HEK293T (cell line): ENCODE results near the gene ZNRD2.
A peak's percentile ranks its signal among the peaks of the same experiment; 100 is the strongest.

Experiments used
- CTCF ChIA-PET: fragments of 350-600 bp; formaldehyde crosslinking; extraction: SDS; loops from one replicate; lab custom pipeline; 2021; ENCODE audit warnings: antibody characterized with exemption, inconsistent platforms; lab: Yijun Ruan, JAX
- POLR2A ChIA-PET: fragments of 350-600 bp; formaldehyde crosslinking; extraction: SDS; loops from one replicate; lab custom pipeline; 2020; ENCODE audit warnings: antibody characterized with exemption, inconsistent platforms; lab: Yijun Ruan, JAX
- DNase-seq: peaks from one replicate; pipeline ENCODE4 v3.0.0; 2012; ENCODE audit warnings: mixed read lengths; ENCODE audit errors: extremely low spot score
- ARNT ChIP-seq: fragments of 450-650 bp; IDR thresholded peaks from 2 replicates; pipeline ENCODE4 v1.6.1; 2017; ENCODE audit warnings: mild to moderate bottlenecking
- BHLHE40 ChIP-seq: fragments of 450-650 bp; IDR thresholded peaks from 2 replicates; pipeline ENCODE4 v1.6.1; 2016; ENCODE audit warnings: mild to moderate bottlenecking, moderate library complexity, borderline replicate concordance
- CTBP1 ChIP-seq: fragments of 450-650 bp; IDR thresholded peaks from 2 replicates; pipeline ENCODE4 v1.6.1; 2016; ENCODE audit warnings: borderline replicate concordance
- ELF4 ChIP-seq: fragments of 450-650 bp; IDR thresholded peaks from 2 replicates; pipeline ENCODE4 v1.6.1; 2017; ENCODE audit warnings: antibody characterized with exemption
- FOXA1 ChIP-seq: fragments of 450-650 bp; IDR thresholded peaks from 2 replicates; pipeline ENCODE4 v1.6.1; 2016; ENCODE audit warnings: mild to moderate bottlenecking
- FOXK2 ChIP-seq: fragments of 450-650 bp; IDR thresholded peaks from 2 replicates; pipeline ENCODE4 v1.6.1; 2016; ENCODE audit warnings: mild to moderate bottlenecking
- FOXM1 ChIP-seq: fragments of 450-650 bp; IDR thresholded peaks from 2 replicates; pipeline ENCODE4 v1.6.1; 2017; ENCODE audit warnings: mild to moderate bottlenecking, borderline replicate concordance
- HDGF ChIP-seq: fragments of 450-650 bp; IDR thresholded peaks from 2 replicates; pipeline ENCODE4 v1.6.1; 2017; ENCODE audit warnings: antibody characterized with exemption, borderline replicate concordance
- L3MBTL2 ChIP-seq: fragments of 450-650 bp; conservative IDR thresholded peaks from 2 replicates; pipeline ENCODE4 v1.6.1; 2016; ENCODE audit warnings: mild to moderate bottlenecking
- LEF1 ChIP-seq: fragments of 450-650 bp; IDR thresholded peaks from 2 replicates; pipeline ENCODE4 v1.6.1; 2017; ENCODE audit warnings: mild to moderate bottlenecking, borderline replicate concordance
- NFRKB ChIP-seq: fragments of 450-650 bp; IDR thresholded peaks from 2 replicates; pipeline ENCODE4 v1.6.1; 2016; ENCODE audit warnings: mild to moderate bottlenecking, moderate library complexity
- SP1 ChIP-seq: fragments of 450-650 bp; IDR thresholded peaks from 2 replicates; pipeline ENCODE4 v1.6.1; 2017
- SUZ12 ChIP-seq: fragments of 450-650 bp; IDR thresholded peaks from 2 replicates; pipeline ENCODE4 v1.6.1; 2016; ENCODE audit warnings: mild to moderate bottlenecking
- TARDBP ChIP-seq: fragments of 450-650 bp; IDR thresholded peaks from 2 replicates; pipeline ENCODE4 v1.6.1; 2016
- ZNF384 ChIP-seq: fragments of 450-650 bp; IDR thresholded peaks from 2 replicates; pipeline ENCODE4 v1.6.1; 2016
- TF ChIP-seq, protein P1 (sequence below): fragments of 450-650 bp; IDR thresholded peaks from 2 replicates; pipeline ENCODE4 v1.6.1; 2016

ZNRD2 gene

DNA sequence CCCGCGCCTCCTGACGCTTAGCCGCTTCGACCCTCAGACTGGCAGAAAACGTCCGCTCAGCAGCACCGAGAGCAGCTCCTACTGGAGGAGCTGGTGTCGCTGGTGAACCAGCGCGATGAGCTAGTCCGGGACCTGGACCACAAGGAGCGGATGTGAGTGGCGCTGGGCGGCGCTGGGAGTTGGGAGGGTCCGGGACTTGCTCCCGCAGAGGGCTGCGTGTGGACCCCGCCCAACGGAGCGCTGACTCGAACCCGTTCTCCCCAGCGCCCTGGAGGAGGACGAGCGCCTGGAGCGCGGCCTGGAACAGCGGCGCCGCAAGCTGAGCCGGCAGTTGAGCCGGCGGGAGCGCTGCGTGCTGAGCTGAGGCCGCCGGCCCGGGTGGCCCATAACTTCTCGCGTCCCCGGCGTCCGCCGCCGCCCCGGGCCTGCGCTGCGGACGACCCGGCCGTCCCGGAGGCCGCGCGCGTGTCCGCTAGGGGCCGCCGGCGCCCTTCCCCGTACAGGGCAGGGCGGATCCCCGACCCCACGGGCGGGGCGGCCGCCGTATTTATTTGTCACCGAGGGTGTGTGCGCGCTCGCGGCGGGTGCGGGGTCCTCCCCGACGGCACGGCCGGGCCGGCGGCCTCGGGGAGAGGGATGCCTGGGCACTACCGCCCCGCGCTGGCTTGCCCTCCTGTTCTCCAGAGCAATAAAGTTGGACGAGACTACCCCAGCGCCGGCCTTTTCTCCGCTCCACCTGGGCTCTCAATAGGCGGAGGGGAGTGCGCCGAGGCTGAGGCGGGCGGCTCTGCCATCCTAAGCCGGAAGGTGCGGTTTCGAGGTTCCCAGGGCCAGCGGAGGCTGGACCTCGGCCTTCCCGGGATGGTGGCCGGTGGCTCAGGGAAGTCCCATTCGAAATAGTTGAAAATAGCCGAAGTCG is 21.9 kb downstream of the ZNRD2 start:
- no peak for DNase-seq
- ChIA-PET POLR2A (interaction anchor here (1.6 to 3.5 kb wide), 3 partner anchors 22 to 68 kb away, joined by 5 to 16 read pairs (median 9); partner anchors contain the start of genes PCNX3, SCYL1 and ZNRD2), CTCF (interaction anchor here (4.3 kb wide), 1 partner anchor 52 kb away, joined by 40 read pairs; no protein-coding TSS in a partner anchor)
- no peak for TF ChIP-seq FOXK2
- TF ChIP-seq SUZ12 = no peak
- TF ChIP-seq L3MBTL2 = no peak
- no peak for TF ChIP-seq FOXM1
- TF ChIP-seq ZNF384 = no peak
- TF ChIP-seq BHLHE40 = no peak
- TF ChIP-seq FOXA1 = no peak
- no peak for TF ChIP-seq ELF4

DNA sequence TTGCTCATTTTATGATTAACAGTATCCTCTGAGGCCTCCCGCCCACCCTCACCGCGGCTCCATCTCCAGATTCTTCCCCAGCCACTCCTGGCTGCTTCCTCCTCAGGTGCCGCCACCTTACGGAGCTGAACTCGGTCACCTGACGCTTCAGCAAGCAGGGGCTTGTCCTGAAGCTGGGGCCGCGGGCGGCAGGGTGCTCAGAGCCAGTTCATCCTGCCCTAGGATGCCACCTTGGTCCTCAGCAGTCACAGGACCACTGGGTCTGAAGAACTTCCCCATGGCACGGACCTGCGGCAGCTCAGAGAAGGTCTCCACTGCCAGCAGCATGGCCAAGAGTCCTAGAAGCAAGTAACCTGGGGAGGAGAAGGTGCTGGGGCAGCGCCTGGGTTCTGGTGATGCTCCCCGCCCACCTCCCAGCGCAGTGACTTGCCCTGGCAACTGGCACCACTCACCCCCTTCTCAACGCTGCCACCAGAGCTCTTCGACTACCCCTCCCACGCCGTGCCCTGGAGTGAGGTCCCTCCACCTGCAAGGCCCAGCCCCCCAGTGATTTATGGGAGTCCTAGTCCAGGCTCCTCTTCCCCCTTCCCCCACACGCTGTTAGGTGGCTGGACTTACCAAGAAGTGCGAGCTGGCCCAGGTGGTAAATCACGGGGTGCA is 22.7 kb downstream of the ZNRD2 start:
- POLR2A ChIA-PET = interaction anchor here (1.6 to 3.5 kb wide), 3 partner anchors 22 to 68 kb away, joined by 5 to 16 read pairs (median 9); partner anchors contain the start of genes PCNX3, SCYL1 and ZNRD2
- CTCF ChIA-PET = interaction anchor here (0.8 to 4.3 kb wide), 12 partner anchors 7 to 53 kb away, joined by 3 to 40 read pairs (median 4); partner anchors contain the start of gene ZNRD2
- DNase-seq = no peak
- TF ChIP-seq, protein P1, sequence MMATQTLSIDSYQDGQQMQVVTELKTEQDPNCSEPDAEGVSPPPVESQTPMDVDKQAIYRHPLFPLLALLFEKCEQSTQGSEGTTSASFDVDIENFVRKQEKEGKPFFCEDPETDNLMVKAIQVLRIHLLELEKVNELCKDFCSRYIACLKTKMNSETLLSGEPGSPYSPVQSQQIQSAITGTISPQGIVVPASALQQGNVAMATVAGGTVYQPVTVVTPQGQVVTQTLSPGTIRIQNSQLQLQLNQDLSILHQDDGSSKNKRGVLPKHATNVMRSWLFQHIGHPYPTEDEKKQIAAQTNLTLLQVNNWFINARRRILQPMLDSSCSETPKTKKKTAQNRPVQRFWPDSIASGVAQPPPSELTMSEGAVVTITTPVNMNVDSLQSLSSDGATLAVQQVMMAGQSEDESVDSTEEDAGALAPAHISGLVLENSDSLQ = no peak
- no peak for TF ChIP-seq L3MBTL2
- TF ChIP-seq LEF1 = no peak
- no peak for TF ChIP-seq FOXM1
- no peak for TF ChIP-seq BHLHE40
- TF ChIP-seq ELF4 = no peak
- no peak for TF ChIP-seq CTBP1

DNA sequence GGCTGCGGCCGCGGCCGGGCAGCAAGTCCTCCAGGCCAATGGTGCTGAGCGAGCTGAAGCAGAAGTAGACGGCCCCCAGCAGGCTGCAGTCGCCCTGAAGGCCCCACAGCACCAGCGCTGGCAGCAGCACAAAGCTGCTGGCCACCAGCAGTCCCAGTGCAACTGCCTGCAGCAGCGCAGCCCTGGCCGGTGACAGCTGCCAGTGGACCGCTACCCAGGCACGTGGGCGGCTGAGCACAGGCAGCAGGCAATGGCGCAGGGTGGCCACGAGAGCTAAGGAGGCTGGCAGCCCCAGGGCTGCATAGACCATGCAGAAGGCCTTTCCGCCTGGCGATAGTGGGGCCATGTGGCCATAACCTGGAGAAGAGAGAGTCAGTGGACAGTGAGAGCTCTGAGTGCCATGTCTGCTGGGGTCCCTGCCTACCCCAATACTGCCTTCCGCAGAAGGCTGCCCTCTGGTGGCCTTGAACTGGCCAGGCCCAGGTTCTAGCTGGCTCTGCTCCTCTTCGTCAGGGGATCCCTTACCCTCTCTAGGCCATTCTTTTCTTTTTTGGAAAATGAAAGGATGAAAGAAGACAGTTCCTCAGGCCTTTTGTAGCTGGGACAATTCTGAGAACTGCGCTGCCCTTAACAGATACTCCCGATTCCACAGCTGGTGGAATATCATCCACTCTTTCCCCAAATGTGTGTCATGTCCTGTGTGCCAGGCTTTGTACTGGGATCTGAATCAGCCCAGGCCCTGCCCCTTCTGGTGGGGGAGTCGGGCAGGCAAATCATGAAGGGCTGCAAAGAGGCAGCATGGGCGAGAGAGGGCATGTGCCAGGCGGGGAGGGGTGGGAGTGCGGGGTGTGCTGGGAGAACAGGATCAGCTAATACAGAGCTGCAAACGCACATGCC is 23.5 kb downstream of the ZNRD2 start:
- ChIA-PET CTCF (interaction anchor here (0.6 to 4.3 kb wide), 20 partner anchors 8 to 607 kb away, joined by 3 to 40 read pairs (median 4); partner anchors contain the start of genes MAP3K11, PCNX3, SIPA1 and ZNRD2), POLR2A (interaction anchor here (0.8 to 3.5 kb wide), 6 partner anchors 18 to 69 kb away, joined by 3 to 16 read pairs (median 5); partner anchors contain the start of genes EHBP1L1, PCNX3, SCYL1 and SIPA1)
- DNase-seq = peak; percentile 57
- TF ChIP-seq HDGF (no peak), ELF4 (no peak), FOXM1 (no peak), ARNT (no peak), FOXK2 (no peak), LEF1 (no peak)

DNA sequence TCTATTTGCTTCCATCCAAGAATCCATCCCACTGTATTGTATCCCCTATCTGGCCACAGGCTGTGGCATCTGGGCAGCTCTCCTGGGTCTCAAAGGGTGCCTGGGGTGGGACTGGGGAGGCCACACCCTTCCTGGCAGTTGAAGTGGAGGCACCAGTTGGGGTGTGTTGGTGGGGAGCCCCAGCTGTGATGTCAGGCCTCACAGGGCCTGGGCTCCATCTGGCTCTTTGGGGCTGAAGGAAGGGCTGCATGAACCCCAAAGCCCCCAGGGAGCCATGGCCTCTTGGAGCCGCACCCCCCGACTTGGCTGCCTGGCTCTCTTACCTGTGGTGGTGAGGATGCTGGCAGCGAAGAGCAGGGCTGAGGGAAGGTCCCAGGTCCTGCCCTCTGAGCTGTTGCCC is 24.9 kb downstream of the ZNRD2 start:
- no peak for TF ChIP-seq NFRKB
- no peak for TF ChIP-seq SUZ12
- TF ChIP-seq FOXM1 = no peak
- TF ChIP-seq, protein P1 = no peak
- TF ChIP-seq ZNF384 = no peak
- TF ChIP-seq FOXK2 = no peak
- TF ChIP-seq FOXA1 = no peak
- TF ChIP-seq TARDBP = no peak
- no peak for TF ChIP-seq BHLHE40
- no peak for TF ChIP-seq HDGF
- TF ChIP-seq LEF1 = no peak
- no peak for TF ChIP-seq L3MBTL2
- no peak for TF ChIP-seq ELF4
- no peak for TF ChIP-seq ARNT
- no peak for TF ChIP-seq CTBP1
- no peak for TF ChIP-seq SP1
- DNase-seq = no peak
- POLR2A ChIA-PET = interaction anchor here (1.3 to 1.5 kb wide), 2 partner anchors 18 to 20 kb away, joined by 3 read pairs; partner anchors contain the start of gene PCNX3
- CTCF ChIA-PET = interaction anchor here (4.3 kb wide), 1 partner anchor 55 kb away, joined by 40 read pairs; no protein-coding TSS in a partner anchor

DNA sequence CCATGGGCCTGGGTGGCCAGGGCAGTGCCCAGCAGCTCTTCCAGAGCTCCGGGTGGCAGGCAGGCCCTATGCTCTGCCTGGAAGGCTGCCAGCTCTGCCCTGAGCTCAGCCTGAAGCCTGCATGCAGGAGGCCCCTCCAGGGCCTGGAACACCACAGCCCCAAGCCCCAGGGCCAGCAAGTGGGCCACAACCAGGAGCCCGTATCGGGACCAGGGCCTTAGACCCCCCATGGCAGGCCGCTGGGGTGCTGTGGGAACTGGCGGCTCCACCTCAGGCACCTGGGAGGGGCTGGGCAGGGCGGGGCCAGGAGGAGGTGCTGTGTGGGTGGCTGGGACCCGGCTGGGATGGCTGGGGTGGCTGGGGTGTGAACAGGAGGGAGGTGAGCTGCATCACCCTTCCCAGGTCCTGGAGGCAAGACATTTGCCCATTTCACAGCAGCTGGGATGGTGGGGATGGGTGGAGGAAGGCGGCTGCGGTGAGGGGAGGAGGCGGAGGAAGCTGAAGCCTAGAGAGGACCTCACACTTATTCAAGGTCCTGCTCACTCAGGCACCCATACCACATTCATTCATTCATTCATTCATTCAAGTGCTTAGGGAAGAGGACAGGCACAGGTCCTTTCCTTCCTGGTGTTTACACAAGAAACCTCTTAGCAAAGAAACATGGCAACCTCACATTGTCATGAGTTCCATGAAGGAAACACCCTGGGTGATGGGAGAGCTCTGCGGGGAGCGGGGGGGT is 25.4 kb downstream of the ZNRD2 start, which contains the start of gene KCNK7:
TSS of gene KCNK7 (minus strand) at position 258 of the 739 bp plus-strand sequence. CDS start at position 230, 28 bp downstream.
- ChIA-PET CTCF (interaction anchor here (0.7 to 4.3 kb wide), 2 partner anchors 56 to 241 kb away, joined by 3 to 40 read pairs; partner anchors contain the start of gene TIGD3), POLR2A (interaction anchor here (1.0 to 1.5 kb wide), 3 partner anchors 17 to 24 kb away, joined by 3 to 4 read pairs (median 3); partner anchors contain the start of gene PCNX3)
- TF ChIP-seq BHLHE40 = no peak
- TF ChIP-seq L3MBTL2 = no peak
- no peak for TF ChIP-seq SP1
- TF ChIP-seq CTBP1 = no peak
- no peak for TF ChIP-seq ZNF384
- TF ChIP-seq ELF4 = no peak
- no peak for TF ChIP-seq LEF1
- TF ChIP-seq FOXA1 = no peak
- DNase-seq = no peak
